Amygdala (tissue), 56 donors: ENCODE data around the gene CHN2.

Experiments used
- DNase-seq, 56 donors: peaks; one replicate each; lab custom pipeline; 2025; lab: John Stamatoyannopoulos, UW

Gene CHN2

GRCh38 chr7:29352041-29352440 lies 157.5 kb downstream of the CHN2 start:
- no peak for DNase-seq

GRCh38 chr7:29353810-29354209 lies 159.2 kb downstream of the CHN2 start:
- DNase-seq = no peak

- no peak for DNase-seq
These were observed 159.8 kb downstream of the CHN2 start for GRCh38 chr7:29354340-29354739.

- no peak for DNase-seq
These were observed 160.8 kb downstream of the CHN2 start for GRCh38 chr7:29355388-29355787.

- no peak for DNase-seq
These were observed 162.1 kb downstream of the CHN2 start for GRCh38 chr7:29356631-29357030.

- no peak for DNase-seq
These were observed 165.0 kb downstream of the CHN2 start for GRCh38 chr7:29359482-29360093.

- no peak for DNase-seq
These were observed 166.4 kb downstream of the CHN2 start for GRCh38 chr7:29360633-29361625.

GRCh38 chr7:29362380-29362779 lies 167.8 kb downstream of the CHN2 start:
- no peak for DNase-seq

- DNase-seq = no peak
These were observed 169.3 kb downstream of the CHN2 start for GRCh38 chr7:29363636-29364425.

- DNase-seq = no peak
These were observed 170.1 kb downstream of the CHN2 start for GRCh38 chr7:29364661-29365060.

- no peak for DNase-seq
These were observed 170.8 kb downstream of the CHN2 start for GRCh38 chr7:29365423-29365822.

- no peak for DNase-seq
These were observed 173.2 kb downstream of the CHN2 start for GRCh38 chr7:29367784-29368183.

GRCh38 chr7:29369909-29370488 lies 175.4 kb downstream of the CHN2 start:
- no peak for DNase-seq

- no peak for DNase-seq
These were observed 176.1 kb downstream of the CHN2 start for GRCh38 chr7:29370531-29371314.

GRCh38 chr7:29371472-29371871 lies 176.9 kb downstream of the CHN2 start:
- DNase-seq = no peak

- DNase-seq = no peak
These were observed 177.9 kb downstream of the CHN2 start for GRCh38 chr7:29372351-29373090.

- no peak for DNase-seq
These were observed 181.3 kb downstream of the CHN2 start for GRCh38 chr7:29375641-29376562.

- DNase-seq = no peak
These were observed 183.1 kb downstream of the CHN2 start for GRCh38 chr7:29377718-29378117.
